Activated T-helper 17 cell treated with anti-CD3 and anti-CD28 coated beads, Interleukin-2, amount 50 U/mL, for 72 hours (primary cell): ENCODE data around the gene ANKHD1. TPM values are rescaled to one million over a fixed set of nuclear protein-coding genes. Genes with fewer than 3 reads are reported as not detected.

Experiments used
- ATAC-seq: fragments of 150-1000 bp; cut with Tn5 transposase; replicated peaks from 2 replicates; pipeline ENCODE4 v1.10.0; 2021; ENCODE audit warnings: mild to moderate bottlenecking, moderate library complexity
- H3K27ac Mint-ChIP-seq: one replicate; pipeline ENCODE4 v1.8.0; 2022; ENCODE audit warnings: mixed read lengths
- H3K27me3 Mint-ChIP-seq: one replicate; pipeline ENCODE4 v1.8.0; 2022; ENCODE audit warnings: mixed read lengths
- H3K36me3 Mint-ChIP-seq: one replicate; pipeline ENCODE4 v1.8.0; 2022; ENCODE audit warnings: low read depth, mild to moderate bottlenecking, mixed read lengths
- H3K4me1 Mint-ChIP-seq: one replicate; pipeline ENCODE4 v1.8.0; 2022; ENCODE audit warnings: mixed read lengths
- H3K4me3 Mint-ChIP-seq: one replicate; pipeline ENCODE4 v1.8.0; 2022; ENCODE audit warnings: mild to moderate bottlenecking, mixed read lengths
- H3K9me3 Mint-ChIP-seq: one replicate; pipeline ENCODE4 v1.8.0; 2022; ENCODE audit warnings: mixed read lengths
- total RNA-seq, 2 donors: library from RNA; stranded (reverse); gene quantifications; one replicate each; pipeline ENCODE4 v1.2.3, GENCODE V29; 2022

The ANKHD1 gene
- total RNA-seq, 2 donors from 2014 or later: 94.5 to 119 TPM

DNA sequence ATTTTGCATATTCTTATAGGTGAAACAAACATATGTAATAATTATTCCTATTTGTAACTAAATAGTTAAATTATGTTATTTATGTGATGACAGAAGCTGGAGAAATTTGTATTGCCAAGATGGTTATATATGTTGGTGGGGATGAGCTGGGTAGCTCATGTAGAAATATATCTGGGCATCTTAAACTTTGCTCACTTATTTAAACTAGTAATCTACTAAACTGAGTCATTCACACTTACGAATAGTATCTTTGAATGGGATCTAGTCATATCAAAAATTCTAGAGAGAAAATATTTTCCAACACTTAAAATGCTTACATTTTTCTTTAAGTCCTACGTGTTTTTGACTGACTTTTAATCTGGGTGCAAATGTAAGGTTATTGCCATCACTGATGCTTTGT lies 101.2 kb downstream of the ANKHD1 start:
- Mint-ChIP-seq H3K9me3 (no peaks in the 10 kb centered on the region), H3K36me3 (peaks cover 59% of the 10 kb centered on the region), H3K4me3 (no peak overlapping the region), H3K27me3 (no peaks in the 10 kb centered on the region), H3K4me1 (no peaks in the 10 kb centered on the region), H3K27ac (no peak overlapping the region)
- ATAC-seq: peak; percentile 53

DNA sequence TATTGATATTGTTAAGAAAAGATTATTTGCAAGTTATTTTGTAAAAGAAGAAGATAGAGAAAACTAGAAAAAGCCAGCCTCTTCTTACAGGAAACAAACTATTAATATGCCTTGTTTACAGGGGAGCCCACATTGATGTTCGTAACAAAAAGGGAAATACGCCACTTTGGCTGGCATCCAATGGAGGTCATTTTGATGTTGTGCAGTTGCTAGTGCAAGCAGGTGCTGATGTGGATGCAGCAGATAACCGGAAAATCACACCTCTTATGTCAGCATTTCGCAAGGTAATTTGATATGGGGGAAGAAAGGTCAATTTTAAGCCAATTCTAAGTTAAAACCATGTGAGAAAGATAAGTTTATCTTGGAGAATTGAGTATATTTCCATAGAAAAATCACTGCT lies 108.3 kb downstream of the ANKHD1 start:
- Mint-ChIP-seq H3K4me3 (no peak overlapping the region), H3K27me3 (no peaks in the 10 kb centered on the region), H3K36me3 (peaks cover 98% of the 10 kb centered on the region), H3K4me1 (no peaks in the 10 kb centered on the region), H3K9me3 (no peaks in the 10 kb centered on the region), H3K27ac (no peak overlapping the region)
- ATAC-seq: no peak

DNA sequence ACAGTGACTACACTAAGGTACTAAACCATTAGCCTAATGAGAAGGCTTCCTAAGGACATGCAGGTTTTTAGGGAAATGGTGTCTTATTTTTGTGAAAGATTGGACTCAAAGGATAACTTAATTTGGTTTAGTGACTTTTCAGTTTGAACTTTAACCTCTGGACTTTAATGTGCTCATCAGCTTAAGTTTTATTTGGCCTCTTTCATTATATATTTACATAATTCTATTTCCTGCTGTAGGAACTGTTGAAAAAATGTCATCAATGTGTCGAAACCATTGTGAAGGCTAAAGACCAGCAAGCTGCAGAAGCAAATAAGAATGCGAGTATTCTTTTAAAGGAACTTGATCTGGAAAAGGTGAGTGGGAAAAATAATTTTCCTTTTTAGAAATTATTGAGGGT lies 111.5 kb downstream of the ANKHD1 start:
- no peaks in the 10 kb centered on the region for H3K27me3 Mint-ChIP-seq
- H3K4me3 Mint-ChIP-seq: no peak overlapping the region
- H3K27ac Mint-ChIP-seq: no peak overlapping the region
- peaks cover 82% of the 10 kb centered on the region for H3K36me3 Mint-ChIP-seq
- no peaks in the 10 kb centered on the region for H3K9me3 Mint-ChIP-seq
- no peak for ATAC-seq
- H3K4me1 Mint-ChIP-seq: no peaks in the 10 kb centered on the region

DNA sequence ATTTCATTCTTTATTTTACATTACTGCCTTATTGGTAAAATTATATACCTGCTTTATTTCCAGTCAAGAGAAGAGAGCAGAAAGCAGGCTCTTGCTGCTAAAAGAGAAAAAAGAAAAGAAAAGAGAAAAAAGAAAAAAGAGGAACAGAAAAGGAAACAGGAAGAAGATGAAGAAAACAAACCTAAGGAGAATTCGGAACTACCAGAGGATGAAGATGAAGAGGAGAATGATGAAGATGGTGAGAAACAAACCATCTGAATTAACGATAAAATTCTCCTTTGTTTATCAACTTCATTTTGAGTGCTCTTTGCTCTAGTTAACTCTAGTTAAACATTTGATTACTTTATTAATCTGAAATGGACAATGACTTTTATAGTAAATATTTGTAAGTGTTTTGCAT lies 122.4 kb downstream of the ANKHD1 start:
- Mint-ChIP-seq H3K36me3 (peaks cover 66% of the 10 kb centered on the region), H3K27me3 (no peaks in the 10 kb centered on the region), H3K4me1 (no peaks in the 10 kb centered on the region), H3K4me3 (no peak overlapping the region), H3K9me3 (no peaks in the 10 kb centered on the region), H3K27ac (peak overlapping the region; percentile 65)
- no peak for ATAC-seq

DNA sequence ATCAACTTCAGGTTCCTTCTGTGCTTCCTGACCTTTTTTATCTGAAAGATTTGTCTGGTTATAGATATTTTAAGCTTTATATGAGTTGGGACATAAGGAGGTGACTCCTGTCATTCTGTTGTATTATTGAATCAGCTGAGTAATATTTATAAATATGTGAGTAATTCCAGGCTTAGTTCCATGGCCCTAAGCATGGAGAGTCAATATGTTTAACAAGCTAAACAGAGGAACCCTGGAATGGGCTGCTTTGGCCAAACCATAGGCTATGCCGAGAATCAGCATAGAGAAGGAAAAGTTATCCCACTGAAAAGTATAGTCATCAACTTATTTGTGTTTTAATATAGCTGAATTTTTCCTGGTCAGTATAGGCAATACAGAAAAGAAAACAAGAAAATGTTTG lies 138.6 kb downstream of the ANKHD1 start:
- Mint-ChIP-seq H3K36me3 (peaks cover 95% of the 10 kb centered on the region), H3K27me3 (no peaks in the 10 kb centered on the region), H3K9me3 (no peaks in the 10 kb centered on the region), H3K4me3 (no peak overlapping the region), H3K27ac (no peak overlapping the region), H3K4me1 (no peaks in the 10 kb centered on the region)
- no peak for ATAC-seq

DNA sequence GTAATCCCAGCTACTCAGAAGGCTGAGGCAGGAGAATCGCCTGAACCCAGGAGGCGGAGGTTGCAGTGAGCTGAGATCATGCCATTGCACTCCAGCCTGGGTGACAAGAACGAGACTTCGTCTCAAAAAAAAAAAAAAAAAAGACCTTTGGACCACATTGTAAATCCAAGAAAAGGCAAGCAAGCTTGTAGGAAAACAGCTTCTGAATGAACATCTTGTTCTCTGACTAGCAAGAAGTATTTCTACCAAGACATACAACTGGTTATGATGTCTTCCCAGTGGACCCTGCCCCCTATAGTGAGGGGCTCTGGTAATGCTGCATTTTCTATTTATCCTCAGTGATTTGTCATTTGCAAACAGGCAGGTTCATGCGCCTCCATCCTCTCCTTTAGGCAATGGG lies 141.3 kb downstream of the ANKHD1 start:
- peaks cover 69% of the 10 kb centered on the region for H3K36me3 Mint-ChIP-seq
- no peaks in the 10 kb centered on the region for H3K4me1 Mint-ChIP-seq
- no peaks in the 10 kb centered on the region for H3K27me3 Mint-ChIP-seq
- H3K4me3 Mint-ChIP-seq: no peak overlapping the region
- no peak overlapping the region for H3K27ac Mint-ChIP-seq
- H3K9me3 Mint-ChIP-seq: no peaks in the 10 kb centered on the region
- no peak for ATAC-seq

DNA sequence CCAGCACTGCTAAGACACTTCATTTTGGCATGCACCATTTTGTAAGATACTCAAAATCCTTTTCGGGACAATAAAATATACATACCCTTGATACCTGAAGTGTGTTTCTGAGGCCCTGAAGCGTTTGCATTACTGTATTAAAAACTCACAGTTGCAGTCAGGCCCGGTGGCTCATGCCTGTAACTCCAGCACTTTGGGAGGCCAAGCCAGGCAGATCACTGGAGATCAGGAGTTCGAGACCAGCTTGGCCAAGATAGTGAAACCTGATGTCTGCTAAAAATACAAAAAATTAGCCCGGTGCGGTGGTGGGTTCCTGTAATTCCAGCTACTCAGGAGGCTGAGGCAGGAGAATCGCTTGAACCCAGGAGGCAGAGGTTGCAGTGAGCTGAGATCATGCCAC lies 143.4 kb downstream of the ANKHD1 start:
- Mint-ChIP-seq H3K36me3 (peaks cover 58% of the 10 kb centered on the region), H3K4me3 (no peak overlapping the region), H3K4me1 (no peaks in the 10 kb centered on the region), H3K27me3 (no peaks in the 10 kb centered on the region), H3K9me3 (no peaks in the 10 kb centered on the region), H3K27ac (no peak overlapping the region)
- ATAC-seq: no peak

DNA sequence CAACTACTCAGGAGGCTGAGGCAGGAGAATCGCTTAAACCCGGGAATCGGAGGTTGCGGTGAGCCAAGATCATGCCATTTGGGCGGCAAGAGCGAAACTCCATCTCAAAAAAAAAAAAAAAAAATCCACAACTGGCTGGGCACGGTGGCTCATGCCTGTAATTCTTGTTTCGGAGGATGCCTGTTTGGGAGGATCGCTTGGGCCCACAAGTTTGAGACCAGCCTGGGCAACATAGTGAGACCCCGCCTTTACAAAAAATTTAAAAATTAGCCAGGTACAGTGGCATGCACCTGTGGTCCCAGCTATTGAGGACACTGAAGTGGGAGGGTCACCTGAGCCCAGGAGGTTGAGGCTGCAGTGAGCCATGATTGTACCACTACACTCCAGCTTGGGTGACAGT lies 144.0 kb downstream of the ANKHD1 start:
- Mint-ChIP-seq H3K27ac (no peak overlapping the region), H3K36me3 (peaks cover 58% of the 10 kb centered on the region)
- no peak for ATAC-seq

DNA sequence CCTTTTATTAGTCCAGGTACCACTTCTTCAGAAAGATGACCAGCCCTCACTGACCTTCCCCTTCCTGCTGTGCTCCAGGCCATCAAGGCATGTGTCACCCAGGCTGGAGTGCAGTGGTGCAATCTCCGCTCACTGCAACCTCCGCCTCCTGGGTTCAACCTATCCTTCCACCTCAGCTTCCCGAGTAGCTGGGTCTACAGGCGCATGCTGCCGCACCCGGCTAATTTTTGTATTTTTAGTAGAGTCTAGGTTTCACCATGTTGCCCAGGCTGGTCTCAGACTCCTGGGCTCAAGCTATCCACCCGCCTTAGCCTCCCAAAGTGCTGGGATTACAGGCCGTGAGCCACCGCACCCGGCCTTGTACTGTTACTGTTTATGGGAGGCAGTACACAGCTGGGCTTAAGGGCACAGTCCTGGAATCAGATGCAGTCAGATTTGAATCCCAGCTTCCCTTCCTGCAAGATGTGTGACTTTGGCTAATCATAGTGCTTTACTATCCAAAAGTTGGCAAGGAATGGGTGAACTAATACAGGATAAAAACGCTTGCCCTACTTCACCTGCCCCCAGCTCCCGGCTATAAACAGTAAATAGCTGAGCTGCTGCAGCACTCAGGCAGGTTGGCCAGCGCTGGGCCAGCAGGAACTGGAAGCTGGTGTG lies 145.3 kb downstream of the ANKHD1 start:
- Mint-ChIP-seq H3K9me3 (no peaks in the 10 kb centered on the region), H3K4me3 (peak overlapping the region; percentile 82), H3K36me3 (peaks cover 58% of the 10 kb centered on the region), H3K27me3 (no peaks in the 10 kb centered on the region), H3K27ac (peak overlapping the region; percentile 91), H3K4me1 (no peaks in the 10 kb centered on the region)
- ATAC-seq: no peak

More for the DNA sequence above, 144.0 kb downstream of the ANKHD1 start:
- Mint-ChIP-seq H3K4me3 (no peak overlapping the region), H3K9me3 (no peaks in the 10 kb centered on the region), H3K4me1 (no peaks in the 10 kb centered on the region), H3K27me3 (no peaks in the 10 kb centered on the region)

DNA sequence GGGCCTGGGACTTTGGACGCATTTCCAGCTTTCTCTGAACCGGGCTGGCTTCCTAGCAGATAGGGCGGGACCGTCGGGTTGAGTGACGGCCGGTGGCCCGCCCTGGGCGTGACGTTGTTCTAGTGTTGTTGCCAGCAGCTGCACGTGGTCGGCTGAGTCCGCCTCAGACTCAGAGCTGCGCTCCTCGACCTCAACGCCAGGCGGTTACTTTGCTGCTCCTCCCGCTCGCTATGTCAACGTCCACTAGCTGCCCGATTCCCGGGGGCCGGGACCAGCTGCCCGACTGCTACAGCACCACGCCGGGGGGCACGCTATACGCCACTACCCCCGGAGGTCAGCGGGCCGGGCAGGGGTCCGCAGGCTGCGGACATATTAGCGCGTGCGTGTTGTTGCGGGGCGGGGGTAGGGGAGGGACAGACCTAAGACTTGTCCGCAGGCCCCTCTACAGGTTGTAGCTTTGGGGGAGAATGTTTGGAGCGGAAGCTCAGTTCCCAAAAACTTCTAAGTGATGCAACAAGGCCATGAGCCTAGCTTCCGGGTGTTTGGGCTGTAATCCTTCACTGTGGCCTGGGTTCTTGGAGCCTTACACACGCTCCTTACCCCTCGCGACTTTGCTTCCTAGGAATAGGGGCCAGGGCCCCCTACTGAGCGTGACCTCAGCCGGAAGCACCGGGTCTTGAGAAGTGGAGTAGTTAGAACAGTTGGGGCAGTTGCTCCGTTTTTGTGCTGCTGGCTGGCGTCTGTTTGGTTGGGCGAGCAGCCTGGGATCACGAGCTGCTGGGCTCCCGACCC lies 146.1 kb downstream of the ANKHD1 start, which contains the start of gene EIF4EBP3:
Gene EIF4EBP3 (plus strand): TSS at position 155 of the 792 bp plus-strand sequence. CDS start 76 bp downstream, at position 231.
- no peaks in the 10 kb centered on the region for H3K27me3 Mint-ChIP-seq
- peak within 1 kb of the TSS; percentile 91 for H3K27ac Mint-ChIP-seq
- H3K4me3 Mint-ChIP-seq: peak within 1 kb of the TSS; percentile 82
- H3K9me3 Mint-ChIP-seq: no peaks in the 10 kb centered on the region
- ATAC-seq: peak; percentile 99
- peaks cover 58% of the 10 kb centered on the region for H3K36me3 Mint-ChIP-seq
- no peaks in the 10 kb centered on the region for H3K4me1 Mint-ChIP-seq

DNA sequence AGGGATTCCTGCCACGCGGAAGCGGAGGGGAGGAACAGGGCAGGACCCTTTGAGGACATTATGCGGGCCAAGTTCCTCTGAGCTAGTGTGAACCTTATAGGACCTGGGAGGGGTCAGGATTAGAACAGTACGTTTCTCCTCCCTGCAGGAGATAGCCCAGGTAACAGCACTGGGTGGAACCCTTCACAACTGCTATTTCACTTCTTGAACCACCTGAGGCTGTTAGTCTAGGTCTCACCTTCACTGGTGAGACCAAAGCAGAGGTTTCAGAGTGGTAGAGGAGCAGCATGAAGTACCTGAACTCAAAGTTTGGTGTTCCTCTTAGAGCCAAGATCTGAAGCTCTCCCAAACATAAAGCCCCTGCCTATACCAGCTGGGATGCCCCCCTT lies 146.7 kb downstream of the ANKHD1 start:
- H3K27ac Mint-ChIP-seq: peak overlapping the region; percentile 91
- peaks cover 5% of the 10 kb centered on the region for H3K4me1 Mint-ChIP-seq
- ATAC-seq: no peak
- no peaks in the 10 kb centered on the region for H3K9me3 Mint-ChIP-seq
- peaks cover 60% of the 10 kb centered on the region for H3K36me3 Mint-ChIP-seq
- H3K27me3 Mint-ChIP-seq: no peaks in the 10 kb centered on the region
- peak overlapping the region; percentile 82 for H3K4me3 Mint-ChIP-seq

DNA sequence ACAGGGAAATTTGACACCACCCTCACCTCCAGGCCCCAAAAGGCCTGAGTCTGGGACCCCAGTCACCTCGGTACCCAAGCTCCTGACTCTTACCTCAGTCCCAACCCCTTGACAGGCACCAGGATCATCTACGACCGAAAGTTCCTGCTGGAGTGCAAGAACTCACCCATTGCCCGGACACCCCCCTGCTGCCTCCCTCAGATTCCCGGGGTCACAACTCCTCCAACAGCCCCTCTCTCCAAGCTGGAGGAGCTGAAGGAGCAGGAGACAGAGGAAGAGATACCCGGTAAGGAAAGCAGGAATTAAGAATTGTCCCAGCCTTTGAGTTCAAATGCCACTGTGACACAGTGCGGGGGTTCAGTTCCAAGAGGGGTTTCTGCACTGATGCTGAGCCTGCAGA lies 147.2 kb downstream of the ANKHD1 start:
- Mint-ChIP-seq H3K4me1 (peaks cover 10% of the 10 kb centered on the region), H3K27me3 (no peaks in the 10 kb centered on the region), H3K27ac (peak overlapping the region; percentile 91), H3K4me3 (peak overlapping the region; percentile 82), H3K9me3 (no peaks in the 10 kb centered on the region), H3K36me3 (peaks cover 60% of the 10 kb centered on the region)
- no peak for ATAC-seq

DNA sequence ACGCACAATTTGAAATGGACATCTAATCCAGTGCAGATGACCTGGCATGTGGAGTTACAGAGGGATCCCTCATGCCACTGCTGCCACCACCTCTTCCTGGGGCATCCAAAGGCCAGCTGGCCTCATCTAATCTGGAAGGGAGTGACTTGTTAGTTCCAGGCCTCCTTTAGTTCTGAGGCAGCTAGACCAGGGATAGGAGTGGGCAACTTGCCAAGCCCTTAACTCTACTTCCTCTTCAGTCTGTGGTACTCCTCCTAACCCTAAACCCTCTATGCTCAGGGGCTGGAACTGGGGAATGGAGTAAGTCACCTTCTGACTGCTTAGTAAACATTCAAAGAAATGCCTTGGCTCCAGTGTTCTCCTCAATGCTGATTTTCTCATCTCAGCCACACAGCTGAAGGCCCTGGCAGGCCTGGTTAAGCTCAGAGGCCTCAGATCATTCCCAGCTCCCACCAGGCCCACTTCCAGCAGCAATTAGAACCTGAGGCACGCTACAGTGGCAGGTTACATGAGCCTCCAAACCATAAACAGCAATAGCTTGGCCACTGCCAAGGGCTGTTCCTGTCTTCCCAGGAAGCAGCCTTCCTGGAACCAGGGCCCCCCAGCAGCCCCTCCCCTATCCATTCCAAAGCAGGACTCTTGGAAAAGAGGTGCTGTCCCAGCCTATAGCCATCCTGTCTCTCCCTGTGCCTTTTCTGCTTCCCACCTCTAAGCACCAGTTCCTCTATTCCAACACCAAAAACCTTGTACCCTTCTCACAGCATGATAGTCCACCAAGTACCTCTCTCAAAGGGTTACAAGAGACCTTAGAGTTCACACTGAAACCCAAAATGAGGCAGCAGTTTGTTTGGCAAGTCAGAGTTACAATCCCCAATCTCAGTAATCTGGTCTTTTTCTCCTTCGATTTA lies 147.9 kb downstream of the ANKHD1 start:
- Mint-ChIP-seq H3K9me3 (no peaks in the 10 kb centered on the region), H3K36me3 (peaks cover 60% of the 10 kb centered on the region), H3K27ac (peak overlapping the region; percentile 91), H3K4me1 (peaks cover 17% of the 10 kb centered on the region), H3K27me3 (no peaks in the 10 kb centered on the region), H3K4me3 (peak overlapping the region; percentile 82)
- ATAC-seq: no peak
